ENCODE results near the gene SLAIN1.

The SLAIN1 gene

GRCh38 chr13:77751513-77752456 lies 54.3 kb downstream of the SLAIN1 start:
- peak; percentile 73 for DNase-seq (ENCODE audit: low spot score)

DNA sequence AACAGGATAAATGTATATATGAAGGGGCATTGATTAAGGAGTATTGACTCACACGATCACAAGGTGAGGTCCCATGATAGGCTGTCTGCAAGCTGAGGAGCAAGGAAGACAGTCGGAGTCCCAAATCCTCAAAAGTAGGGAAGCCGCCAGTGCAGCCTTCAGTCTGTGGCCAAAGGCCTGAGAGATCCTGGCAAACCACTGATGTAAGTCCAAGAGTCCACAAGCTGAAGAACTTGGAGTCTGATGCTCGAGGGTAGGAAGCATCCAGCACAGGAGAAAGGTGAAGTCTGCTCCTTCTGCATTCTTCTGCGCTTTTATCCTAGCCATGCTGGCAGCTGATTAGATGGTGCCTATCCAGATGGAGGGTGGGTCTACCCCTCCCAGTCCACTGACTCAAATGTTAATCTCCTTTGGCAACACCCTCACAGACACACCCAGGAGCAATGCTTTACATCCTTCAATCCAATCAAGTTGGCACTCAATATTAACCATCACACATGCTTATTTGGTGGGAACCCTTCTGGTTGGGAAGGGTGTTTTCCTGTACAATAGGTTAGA lies 55.1 kb downstream of the SLAIN1 start:
- DNase-seq (ENCODE audit: low spot score), result no peak

- no peak for DNase-seq (ENCODE audit: low spot score)
These were observed 63.4 kb downstream of the SLAIN1 start for GRCh38 chr13:77760893-77761292.

GRCh38 chr13:77767413-77767812 lies 69.9 kb downstream of the SLAIN1 start:
- DNase-seq (ENCODE audit: low spot score), result no peak

- DNase-seq (ENCODE audit: low spot score), result no peak
These were observed 76.7 kb downstream of the SLAIN1 start for GRCh38 chr13:77774181-77774580.

GRCh38 chr13:77776704-77777103 lies 79.2 kb downstream of the SLAIN1 start:
- no peak for DNase-seq (ENCODE audit: low spot score)

DNA sequence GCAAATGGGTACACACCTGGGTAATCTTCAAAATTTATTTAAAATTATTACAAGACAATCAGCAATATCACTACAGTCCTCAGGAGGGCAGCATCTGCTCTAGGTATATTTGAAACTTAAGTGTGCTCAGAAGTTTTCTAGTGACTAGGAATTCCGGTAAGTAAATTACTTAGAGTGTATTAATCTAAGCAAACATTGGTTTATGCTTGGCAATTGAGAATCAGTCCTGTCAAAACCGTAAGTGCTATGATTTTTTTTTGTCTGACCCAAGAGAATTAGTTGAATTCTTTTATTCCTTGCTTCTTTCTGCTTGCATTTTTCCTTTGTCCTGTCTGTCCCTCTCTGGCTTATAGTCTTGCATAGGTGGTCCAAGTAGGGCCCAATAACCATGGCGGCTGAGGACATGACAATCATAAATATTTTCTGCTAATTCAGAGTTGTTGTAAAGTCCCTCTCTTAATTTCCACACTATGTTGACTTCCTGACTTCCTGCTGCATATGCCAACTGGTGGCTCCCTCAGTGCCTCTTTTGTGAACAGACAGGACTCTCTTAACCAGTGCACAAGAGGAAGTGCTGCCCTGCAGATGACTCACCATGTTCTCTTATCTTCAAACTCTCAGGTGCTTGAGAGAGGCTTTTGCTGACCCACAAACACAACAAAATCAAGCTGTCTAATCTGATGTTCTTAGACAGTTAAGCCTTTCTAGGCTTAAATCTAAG lies 82.2 kb downstream of the SLAIN1 start:
- DNase-seq (ENCODE audit: low spot score), result peak; percentile 47

DNA sequence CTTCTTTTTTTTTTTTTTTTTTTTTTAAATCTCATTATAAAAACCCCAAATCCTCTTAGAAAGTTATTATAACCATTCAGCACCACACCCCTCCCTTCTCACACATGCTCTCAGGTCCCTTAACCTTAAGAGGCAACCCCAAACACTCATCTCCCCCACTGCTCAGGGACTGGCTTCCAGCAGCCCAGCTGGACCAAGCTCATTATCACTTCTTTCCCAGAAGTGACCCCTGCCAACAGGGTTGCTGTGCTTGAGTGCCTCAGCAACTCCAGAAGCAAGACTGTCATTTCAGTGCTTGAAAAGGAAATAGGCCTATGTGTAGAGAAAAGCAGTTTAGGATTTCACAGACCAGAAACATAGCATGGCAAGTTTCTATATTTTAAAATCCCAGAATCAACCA lies 84.3 kb downstream of the SLAIN1 start:
- DNase-seq (ENCODE audit: low spot score), result no peak

DNA sequence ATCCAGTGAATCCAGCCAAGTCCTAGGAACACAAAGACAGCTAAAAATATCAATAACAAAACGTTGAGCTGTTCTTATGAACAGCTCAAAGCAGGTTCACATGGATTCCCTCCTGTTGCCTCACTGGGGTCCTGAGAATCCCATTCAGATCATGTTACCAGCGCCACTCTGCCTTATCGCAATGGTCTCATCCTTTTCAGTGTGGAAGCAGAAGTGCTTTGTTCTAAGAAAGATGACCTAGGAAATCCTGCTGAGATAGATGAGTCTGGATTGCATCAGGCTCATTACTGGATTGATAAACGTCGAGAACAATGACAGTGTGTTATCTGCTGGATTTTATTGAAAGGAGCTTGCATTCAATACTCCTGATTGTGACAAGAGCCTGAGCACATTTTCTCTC lies 87.0 kb downstream of the SLAIN1 start:
- no peak for DNase-seq (ENCODE audit: low spot score)

- DNase-seq (ENCODE audit: low spot score), result no peak
These were observed 89.3 kb downstream of the SLAIN1 start for GRCh38 chr13:77786695-77787287.

- no peak for DNase-seq (ENCODE audit: low spot score)
These were observed 91.9 kb downstream of the SLAIN1 start for GRCh38 chr13:77789376-77789775.

GRCh38 chr13:77800219-77800618 lies 102.7 kb downstream of the SLAIN1 start:
- DNase-seq (ENCODE audit: low spot score), result no peak

DNA sequence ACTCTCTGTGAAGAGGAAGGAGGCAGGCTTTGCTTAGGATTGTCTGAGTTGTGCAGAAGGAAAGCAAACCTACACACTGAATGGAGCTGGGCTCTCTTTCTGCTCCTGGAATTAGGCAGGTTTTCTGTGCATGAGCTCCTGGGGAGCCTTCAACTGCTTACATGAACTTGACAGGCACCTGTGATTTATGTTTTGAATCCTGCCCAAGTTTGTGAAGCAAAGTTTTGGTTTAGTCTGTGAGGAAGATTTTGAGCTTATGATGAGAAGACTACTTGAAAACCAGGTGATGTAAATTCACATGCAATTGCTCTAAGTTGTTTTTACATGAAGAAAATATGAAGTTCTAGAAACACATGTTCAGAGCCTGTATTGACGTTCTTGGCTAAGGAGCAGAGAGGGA lies 109.0 kb downstream of the SLAIN1 start:
- no peak for DNase-seq (ENCODE audit: low spot score)

DNA sequence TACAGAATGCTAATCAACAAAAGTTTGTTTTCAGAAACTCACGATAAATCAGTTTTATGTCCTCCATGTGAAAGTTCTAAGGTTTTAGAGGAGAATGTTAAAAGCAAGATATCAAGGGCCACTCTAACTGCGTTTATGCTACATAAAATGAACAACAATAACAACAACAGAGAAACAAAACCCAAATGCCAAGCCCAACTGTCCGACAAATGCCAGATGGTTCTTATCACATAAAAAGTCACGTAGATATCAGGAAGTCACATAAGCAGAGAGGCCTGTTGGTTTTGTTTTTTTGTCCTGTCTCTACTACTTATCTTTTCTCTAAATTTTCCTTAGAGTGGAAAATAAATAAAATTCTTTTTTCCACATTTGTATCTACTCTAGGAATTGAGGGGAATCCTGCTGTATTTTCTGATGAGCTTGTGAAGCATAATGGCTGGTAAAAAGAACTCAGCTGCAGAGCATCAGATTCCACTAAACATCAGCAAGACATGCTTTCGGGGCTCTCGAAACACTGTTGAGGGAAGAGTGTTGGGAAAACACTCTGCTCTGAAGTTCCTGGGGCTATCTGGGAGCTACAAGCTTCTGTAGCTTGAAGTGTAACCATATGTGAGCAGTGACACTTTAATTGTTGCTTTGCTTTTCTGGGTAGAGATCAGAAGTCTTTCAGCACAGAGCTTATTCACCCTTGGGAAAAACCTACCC lies 110.1 kb downstream of the SLAIN1 start:
- no peak for DNase-seq (ENCODE audit: low spot score)

- no peak for DNase-seq (ENCODE audit: low spot score)
These were observed 112.9 kb downstream of the SLAIN1 start for GRCh38 chr13:77810430-77810829.

GRCh38 chr13:77810878-77811277 lies 113.4 kb downstream of the SLAIN1 start:
- DNase-seq (ENCODE audit: low spot score), result no peak

GRCh38 chr13:77811381-77811780 lies 113.9 kb downstream of the SLAIN1 start:
- DNase-seq (ENCODE audit: low spot score), result no peak

GRCh38 chr13:77811981-77812380 lies 114.5 kb downstream of the SLAIN1 start:
- no peak for DNase-seq (ENCODE audit: low spot score)
